Liver (tissue), 9 donors: ENCODE data around the gene BNC2. TPM values are rescaled to one million over a fixed set of nuclear protein-coding genes. Genes with fewer than 3 reads are reported as not detected.

Source experiments
- DNase-seq: peaks from one replicate; pipeline ENCODE4 v3.0.0-alpha.2; 2017; ENCODE audit warnings: low spot score
- H3K27ac ChIP-seq, 2 donors: one replicate each; pipeline ENCODE4 v1.7.0; 2013; ENCODE audit warnings: inconsistent platforms in 2 of 2, low read length in 2 of 2, control low read depth in 1 of 2, low read depth in 1 of 2, mild to moderate bottlenecking in 1 of 2
- H3K27me3 ChIP-seq, 4 donors: one replicate each; pipeline versions ENCODE4 v1.6.1 to v1.7.0; 2013; ENCODE audit warnings: low read length in 3 of 4, inconsistent platforms in 1 of 4, mild to moderate bottlenecking in 1 of 4, moderate library complexity in 1 of 4; ENCODE audit not compliant: control insufficient read depth in 4 of 4, insufficient read depth in 4 of 4
- H3K36me3 ChIP-seq, 4 donors: one replicate each; pipeline versions ENCODE4 v1.6.1 to v1.7.0; 2013; ENCODE audit warnings: low read length in 3 of 4, mild to moderate bottlenecking in 3 of 4, low read depth in 1 of 4, moderate library complexity in 1 of 4; ENCODE audit not compliant: control insufficient read depth in 4 of 4, insufficient read depth in 3 of 4
- H3K4me1 ChIP-seq, 4 donors: one replicate each; pipeline versions ENCODE4 v1.6.1 to v1.7.0; 2013; ENCODE audit warnings: low read length in 3 of 4, mild to moderate bottlenecking in 3 of 4, moderate library complexity in 1 of 4; ENCODE audit not compliant: control insufficient read depth in 4 of 4, insufficient read depth in 4 of 4
- H3K4me3 ChIP-seq, 3 donors: one replicate each; pipeline versions ENCODE4 v1.6.1 to v1.7.0; 2013; ENCODE audit warnings: low read length in 3 of 3, control low read depth in 1 of 3, low read depth in 1 of 3, mild to moderate bottlenecking in 1 of 3
- H3K9ac ChIP-seq, 2 donors: one replicate each; pipeline ENCODE4 v1.7.0; 2013; ENCODE audit warnings: low read length in 2 of 2, mild to moderate bottlenecking in 2 of 2, moderate library complexity in 2 of 2, control low read depth in 1 of 2, low read depth in 1 of 2
- H3K9me3 ChIP-seq, 4 donors: one replicate each; pipeline versions ENCODE4 v1.6.1 to v1.7.0; 2013; ENCODE audit warnings: low read length in 3 of 4; ENCODE audit not compliant: control insufficient read depth in 4 of 4
- FOXA1 ChIP-seq: IDR thresholded peaks from 2 replicates; pipeline ENCODE4 v1.6.1; 2016; ENCODE audit warnings: antibody characterized with exemption
- FOXA2 ChIP-seq: IDR thresholded peaks from 2 replicates; pipeline ENCODE4 v1.6.1; 2016; ENCODE audit warnings: antibody characterized with exemption
- GABPA ChIP-seq, 2 donors: IDR thresholded peaks in 1 of 2; conservative IDR thresholded peaks in 1 of 2; 2 replicates each; pipeline ENCODE4 v1.6.1; 2016; ENCODE audit warnings: antibody characterized with exemption in 2 of 2, mild to moderate bottlenecking in 1 of 2, moderate library complexity in 1 of 2
- HNF4A ChIP-seq, 2 donors: conservative IDR thresholded peaks; 2 replicates each; pipeline ENCODE4 v1.6.1; 2016; ENCODE audit warnings: antibody characterized with exemption in 2 of 2, mild to moderate bottlenecking in 2 of 2
- HNF4G ChIP-seq: IDR thresholded peaks from 2 replicates; pipeline ENCODE4 v1.6.1; 2016; ENCODE audit warnings: antibody characterized with exemption
- JUND ChIP-seq, 2 donors: IDR thresholded peaks; 2 replicates each; pipeline ENCODE4 v1.6.1; 2016; ENCODE audit warnings: antibody characterized with exemption in 2 of 2
- RAD21 ChIP-seq, 2 donors: IDR thresholded peaks; 2 replicates each; pipeline ENCODE4 v1.6.1; 2016; ENCODE audit warnings: antibody characterized with exemption in 2 of 2, mild to moderate bottlenecking in 2 of 2
- RXRA ChIP-seq, 2 donors: IDR thresholded peaks; 2 replicates each; pipeline ENCODE4 v1.6.1; 2017 to 2018; ENCODE audit warnings: antibody characterized with exemption in 2 of 2, mild to moderate bottlenecking in 1 of 2
- SP1 ChIP-seq: IDR thresholded peaks from 2 replicates; pipeline ENCODE4 v1.6.1; 2018; ENCODE audit warnings: antibody characterized with exemption, mild to moderate bottlenecking
- TAF1 ChIP-seq: conservative IDR thresholded peaks from 2 replicates; pipeline ENCODE4 v1.6.1; 2016; ENCODE audit warnings: antibody characterized with exemption, mild to moderate bottlenecking
- YY1 ChIP-seq: IDR thresholded peaks from 2 replicates; pipeline ENCODE4 v1.6.1; 2016; ENCODE audit warnings: antibody characterized with exemption, mild to moderate bottlenecking
- WGBS: extraction: QIAGEN DNeasy Blood & Tissue Kit; methylation state at CpG from one replicate; pipeline ENCODE4 v1.1.7; 2013; 5-methylcytosine and 5-hydroxymethylcytosine counted together
- polyA plus RNA-seq, 2 donors: library from polyadenylated mRNA; stranded (reverse) in 1 of 2; unstranded in 1 of 2; fragments of 200-250 nt in 1 of 2; fragments of >200 nt in 1 of 2; fragmentation: Nextera tagmentation in 1 of 2; extraction: Ambion mirVana in 1 of 2; gene quantifications; one replicate each; pipeline versions ENCODE4 v1.2.1 to v1.2.3, GENCODE V29; 2013 to 2015
- total RNA-seq, 2 donors: library from RNA; depleted of rRNA; stranded (reverse); fragments of >200 nt; gene quantifications; one replicate each; pipeline ENCODE4 v1.2.3, GENCODE V29; 2014
- TF ChIP-seq, protein P1 (sequence below): IDR thresholded peaks from 2 replicates; pipeline ENCODE4 v1.6.1; 2016; ENCODE audit warnings: antibody characterized with exemption
- TF ChIP-seq, protein P2 (sequence below): IDR thresholded peaks from 2 replicates; pipeline ENCODE4 v1.6.1; 2016; ENCODE audit warnings: antibody characterized with exemption, mild to moderate bottlenecking
- TF ChIP-seq, protein P3 (sequence below): IDR thresholded peaks from 2 replicates; pipeline ENCODE4 v1.6.1; 2016; ENCODE audit warnings: antibody characterized with exemption
- TF ChIP-seq, protein P4 (sequence below): fragments of 150-350 bp; IDR thresholded peaks from 2 replicates; pipeline ENCODE4 v1.5.1; 2017; ENCODE audit warnings: improper control_type of control experiment, low read depth, low read length; ENCODE audit not compliant: missing input control
- TF ChIP-seq, protein P5 (sequence below): IDR thresholded peaks from 2 replicates; pipeline ENCODE4 v1.6.1; 2016; ENCODE audit warnings: antibody characterized with exemption
- donor health status: healthy.
- donor health status: healthy.
- donor health status: healthy.
- donor health status: healthy.
- donor health status: healthy.

The BNC2 gene
- total and polyA plus RNA-seq, 4 donors = 0.07 to 0.67 (median 0.08) TPM

- Histone ChIP-seq H3K4me3 (no peak overlapping the region), H3K27me3 (no peaks in the 10 kb centered on the region), H3K36me3 (no peaks in the 10 kb centered on the region), H3K27ac (no peak overlapping the region), H3K9ac (no peak overlapping the region), H3K9me3 (no peaks in the 10 kb centered on the region), H3K4me1 (no peaks in the 10 kb centered on the region)
- 92% methylated on average over 3 of the region's 3 CpGs for WGBS
- TF ChIP-seq RXRA (IDR thresholded peaks at IDR 0.05) (no peak), FOXA2 (no peak), YY1 (no peak), GABPA (IDR thresholded peaks at IDR 0.05 in 1 of 2, conservative IDR thresholded peaks at IDR 0.05 in 1 of 2) (no peak), HNF4A (conservative IDR thresholded peaks at IDR 0.05) (no peak), FOXA1 (no peak)
- TF ChIP-seq, protein P1, sequence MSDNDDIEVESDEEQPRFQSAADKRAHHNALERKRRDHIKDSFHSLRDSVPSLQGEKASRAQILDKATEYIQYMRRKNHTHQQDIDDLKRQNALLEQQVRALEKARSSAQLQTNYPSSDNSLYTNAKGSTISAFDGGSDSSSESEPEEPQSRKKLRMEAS = no peak
- no peak for DNase-seq
Observed at GRCh38 chr9:16672501-16672900, 198.0 kb downstream of the BNC2 start.

- H3K4me1 ChIP-seq = no peaks in the 10 kb centered on the region
- 80% methylated on average over 1 of the region's 1 CpG for WGBS
- H3K27ac ChIP-seq = no peak overlapping the region
- H3K27me3 ChIP-seq = no peaks in the 10 kb centered on the region
- no peak overlapping the region for H3K4me3 ChIP-seq
- no peak for TF ChIP-seq GABPA (IDR thresholded peaks at IDR 0.05 in 1 of 2, conservative IDR thresholded peaks at IDR 0.05 in 1 of 2)
- TF ChIP-seq FOXA1 = no peak
- no peak for TF ChIP-seq HNF4G
- TF ChIP-seq, protein P2, sequence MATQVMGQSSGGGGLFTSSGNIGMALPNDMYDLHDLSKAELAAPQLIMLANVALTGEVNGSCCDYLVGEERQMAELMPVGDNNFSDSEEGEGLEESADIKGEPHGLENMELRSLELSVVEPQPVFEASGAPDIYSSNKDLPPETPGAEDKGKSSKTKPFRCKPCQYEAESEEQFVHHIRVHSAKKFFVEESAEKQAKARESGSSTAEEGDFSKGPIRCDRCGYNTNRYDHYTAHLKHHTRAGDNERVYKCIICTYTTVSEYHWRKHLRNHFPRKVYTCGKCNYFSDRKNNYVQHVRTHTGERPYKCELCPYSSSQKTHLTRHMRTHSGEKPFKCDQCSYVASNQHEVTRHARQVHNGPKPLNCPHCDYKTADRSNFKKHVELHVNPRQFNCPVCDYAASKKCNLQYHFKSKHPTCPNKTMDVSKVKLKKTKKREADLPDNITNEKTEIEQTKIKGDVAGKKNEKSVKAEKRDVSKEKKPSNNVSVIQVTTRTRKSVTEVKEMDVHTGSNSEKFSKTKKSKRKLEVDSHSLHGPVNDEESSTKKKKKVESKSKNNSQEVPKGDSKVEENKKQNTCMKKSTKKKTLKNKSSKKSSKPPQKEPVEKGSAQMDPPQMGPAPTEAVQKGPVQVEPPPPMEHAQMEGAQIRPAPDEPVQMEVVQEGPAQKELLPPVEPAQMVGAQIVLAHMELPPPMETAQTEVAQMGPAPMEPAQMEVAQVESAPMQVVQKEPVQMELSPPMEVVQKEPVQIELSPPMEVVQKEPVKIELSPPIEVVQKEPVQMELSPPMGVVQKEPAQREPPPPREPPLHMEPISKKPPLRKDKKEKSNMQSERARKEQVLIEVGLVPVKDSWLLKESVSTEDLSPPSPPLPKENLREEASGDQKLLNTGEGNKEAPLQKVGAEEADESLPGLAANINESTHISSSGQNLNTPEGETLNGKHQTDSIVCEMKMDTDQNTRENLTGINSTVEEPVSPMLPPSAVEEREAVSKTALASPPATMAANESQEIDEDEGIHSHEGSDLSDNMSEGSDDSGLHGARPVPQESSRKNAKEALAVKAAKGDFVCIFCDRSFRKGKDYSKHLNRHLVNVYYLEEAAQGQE = no peak
- no peak for TF ChIP-seq YY1
- TF ChIP-seq, protein P1 = no peak
- TF ChIP-seq TAF1 = no peak
- TF ChIP-seq RAD21 (IDR thresholded peaks at IDR 0.05) = no peak
- TF ChIP-seq FOXA2 = no peak
- TF ChIP-seq SP1 = no peak
- no peak for TF ChIP-seq RXRA (IDR thresholded peaks at IDR 0.05)
- H3K36me3 ChIP-seq = no peaks in the 10 kb centered on the region
- no peak overlapping the region for H3K9ac ChIP-seq
- no peak for DNase-seq
- no peaks in the 10 kb centered on the region for H3K9me3 ChIP-seq
Observed at GRCh38 chr9:16671591-16672137, 198.8 kb downstream of the BNC2 start.

DNA sequence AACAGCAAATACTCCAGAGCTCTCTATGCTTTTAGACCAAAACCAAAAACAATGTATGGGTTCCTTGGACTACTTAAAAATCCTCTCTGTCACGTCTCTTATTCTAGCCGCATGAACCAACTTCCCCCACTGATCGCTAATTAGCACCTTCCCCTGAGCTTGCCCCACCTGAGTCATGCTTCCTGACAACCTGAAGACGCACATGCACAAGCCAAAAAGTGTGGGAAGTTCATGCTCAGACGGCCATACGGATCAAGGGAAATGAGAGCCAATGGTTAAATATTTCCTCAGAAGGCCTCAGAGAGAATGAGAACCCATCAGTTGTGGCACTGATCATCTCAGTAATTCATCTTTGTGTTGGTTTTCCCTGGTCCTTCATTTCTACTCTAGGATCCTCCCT is 199.7 kb downstream of the BNC2 start:
- Histone ChIP-seq H3K4me3 (no peak overlapping the region), H3K36me3 (no peaks in the 10 kb centered on the region), H3K27ac (no peak overlapping the region), H3K9ac (no peak overlapping the region), H3K9me3 (no peaks in the 10 kb centered on the region), H3K27me3 (no peaks in the 10 kb centered on the region), H3K4me1 (no peaks in the 10 kb centered on the region)
- DNase-seq = no peak
- WGBS = 78% methylated on average over 6 of the region's 6 CpGs
- no peak for TF ChIP-seq SP1
- TF ChIP-seq RXRA (IDR thresholded peaks at IDR 0.05) = no peak
- TF ChIP-seq YY1 = no peak
- TF ChIP-seq, protein P3, sequence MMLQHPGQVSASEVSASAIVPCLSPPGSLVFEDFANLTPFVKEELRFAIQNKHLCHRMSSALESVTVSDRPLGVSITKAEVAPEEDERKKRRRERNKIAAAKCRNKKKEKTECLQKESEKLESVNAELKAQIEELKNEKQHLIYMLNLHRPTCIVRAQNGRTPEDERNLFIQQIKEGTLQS = no peak
- TF ChIP-seq, protein P4, sequence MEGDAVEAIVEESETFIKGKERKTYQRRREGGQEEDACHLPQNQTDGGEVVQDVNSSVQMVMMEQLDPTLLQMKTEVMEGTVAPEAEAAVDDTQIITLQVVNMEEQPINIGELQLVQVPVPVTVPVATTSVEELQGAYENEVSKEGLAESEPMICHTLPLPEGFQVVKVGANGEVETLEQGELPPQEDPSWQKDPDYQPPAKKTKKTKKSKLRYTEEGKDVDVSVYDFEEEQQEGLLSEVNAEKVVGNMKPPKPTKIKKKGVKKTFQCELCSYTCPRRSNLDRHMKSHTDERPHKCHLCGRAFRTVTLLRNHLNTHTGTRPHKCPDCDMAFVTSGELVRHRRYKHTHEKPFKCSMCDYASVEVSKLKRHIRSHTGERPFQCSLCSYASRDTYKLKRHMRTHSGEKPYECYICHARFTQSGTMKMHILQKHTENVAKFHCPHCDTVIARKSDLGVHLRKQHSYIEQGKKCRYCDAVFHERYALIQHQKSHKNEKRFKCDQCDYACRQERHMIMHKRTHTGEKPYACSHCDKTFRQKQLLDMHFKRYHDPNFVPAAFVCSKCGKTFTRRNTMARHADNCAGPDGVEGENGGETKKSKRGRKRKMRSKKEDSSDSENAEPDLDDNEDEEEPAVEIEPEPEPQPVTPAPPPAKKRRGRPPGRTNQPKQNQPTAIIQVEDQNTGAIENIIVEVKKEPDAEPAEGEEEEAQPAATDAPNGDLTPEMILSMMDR = no peak
- TF ChIP-seq JUND (IDR thresholded peaks at IDR 0.05) = no peak
- no peak for TF ChIP-seq FOXA2
- TF ChIP-seq HNF4G = no peak
- TF ChIP-seq FOXA1 = no peak
- TF ChIP-seq RAD21 (IDR thresholded peaks at IDR 0.05) = no peak
- TF ChIP-seq, protein P5, sequence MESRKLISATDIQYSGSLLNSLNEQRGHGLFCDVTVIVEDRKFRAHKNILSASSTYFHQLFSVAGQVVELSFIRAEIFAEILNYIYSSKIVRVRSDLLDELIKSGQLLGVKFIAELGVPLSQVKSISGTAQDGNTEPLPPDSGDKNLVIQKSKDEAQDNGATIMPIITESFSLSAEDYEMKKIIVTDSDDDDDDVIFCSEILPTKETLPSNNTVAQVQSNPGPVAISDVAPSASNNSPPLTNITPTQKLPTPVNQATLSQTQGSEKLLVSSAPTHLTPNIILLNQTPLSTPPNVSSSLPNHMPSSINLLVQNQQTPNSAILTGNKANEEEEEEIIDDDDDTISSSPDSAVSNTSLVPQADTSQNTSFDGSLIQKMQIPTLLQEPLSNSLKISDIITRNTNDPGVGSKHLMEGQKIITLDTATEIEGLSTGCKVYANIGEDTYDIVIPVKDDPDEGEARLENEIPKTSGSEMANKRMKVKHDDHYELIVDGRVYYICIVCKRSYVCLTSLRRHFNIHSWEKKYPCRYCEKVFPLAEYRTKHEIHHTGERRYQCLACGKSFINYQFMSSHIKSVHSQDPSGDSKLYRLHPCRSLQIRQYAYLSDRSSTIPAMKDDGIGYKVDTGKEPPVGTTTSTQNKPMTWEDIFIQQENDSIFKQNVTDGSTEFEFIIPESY = no peak
- TF ChIP-seq HNF4A (conservative IDR thresholded peaks at IDR 0.05) = no peak
